ENCODE results near the gene OSTN. TPM values are rescaled to one million over a fixed set of nuclear protein-coding genes. Genes with fewer than 3 reads are reported as not detected.
"Not testable (repeated sequence)": the region's sequence is repeated elsewhere in the genome, so short reads cannot be mapped to it uniquely, and the experiment has no call there.

Gene OSTN
- total and polyA plus RNA-seq, 4 donors, result 2.0 TPM; not detected in 3

DNA sequence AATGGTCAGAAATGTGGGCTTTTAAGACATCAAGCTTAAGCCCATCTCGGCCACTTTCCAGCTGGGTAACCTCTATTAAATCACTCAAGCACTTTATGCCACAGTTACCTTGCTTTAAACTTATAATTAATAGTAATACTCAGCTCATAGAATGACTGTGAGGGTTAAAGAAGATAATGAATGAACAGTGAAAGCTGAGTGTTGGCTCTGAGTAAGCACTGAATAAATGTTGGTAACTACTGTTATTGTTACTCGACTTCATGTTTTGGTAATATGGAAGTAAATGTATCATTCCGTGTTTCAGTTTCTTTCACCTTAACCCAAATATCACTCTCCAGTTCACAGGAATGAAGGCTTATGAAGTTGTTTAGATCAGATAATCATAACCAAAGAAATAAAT is 23.9 kb upstream of the OSTN start:
- ATAC-seq (ENCODE audit: low FRiP score) (no peak), DNase-seq (no peak)
- Histone ChIP-seq H3K27ac (ENCODE audit: low read depth in 1 of 2, low read length in 2 of 2) (no peak overlapping the region), H3K9me3 (ENCODE audit: control insufficient read depth, low read length) (no peaks in the 10 kb centered on the region), H3K27me3 (ENCODE audit: control insufficient read depth in 1 of 2, insufficient read depth in 2 of 2, low read length in 1 of 2) (no peaks in the 10 kb centered on the region), H3K4me3 (ENCODE audit: low read length in 2 of 2) (no peak overlapping the region), H3K4me1 (ENCODE audit: control insufficient read depth in 1 of 2, insufficient read depth in 2 of 2, low read length in 2 of 2) (no peaks in the 10 kb centered on the region), H3K36me3 (ENCODE audit: control insufficient read depth in 1 of 2, insufficient read depth in 2 of 2, low read length in 1 of 2) (no peaks in the 10 kb centered on the region)
- intact Hi-C loops (cut with DNase I), result no loop called here
- WGBS, 2 donors, result 3 to 36% methylated on average over 3 of the region's 3 CpGs

- H3K36me3 ChIP-seq (ENCODE audit: control insufficient read depth in 1 of 2, insufficient read depth in 2 of 2, low read length in 1 of 2), result no peaks in the 10 kb centered on the region
- H3K27me3 ChIP-seq (ENCODE audit: control insufficient read depth in 1 of 2, insufficient read depth in 2 of 2, low read length in 1 of 2), result no peaks in the 10 kb centered on the region
- ATAC-seq (ENCODE audit: low FRiP score), result no peak
- no peaks in the 10 kb centered on the region for H3K9me3 ChIP-seq (ENCODE audit: control insufficient read depth, low read length)
- no peaks in the 10 kb centered on the region for H3K4me1 ChIP-seq (ENCODE audit: control insufficient read depth in 1 of 2, insufficient read depth in 2 of 2, low read length in 2 of 2)
- WGBS, 2 donors, result 55 to 67% methylated on average over 3 of the region's 3 CpGs
- H3K27ac ChIP-seq (ENCODE audit: low read depth in 1 of 2, low read length in 2 of 2), result no peak overlapping the region
- intact Hi-C loops (cut with DNase I), result no loop called here
- H3K4me3 ChIP-seq (ENCODE audit: low read length in 2 of 2), result no peak overlapping the region
- no peak for DNase-seq
Observed at GRCh38 chr3:191176038-191176785, 22.8 kb upstream of the OSTN start.

- H3K9me3 ChIP-seq (ENCODE audit: control insufficient read depth, low read length); H3K27me3 ChIP-seq (ENCODE audit: control insufficient read depth in 1 of 2, insufficient read depth in 2 of 2, low read length in 1 of 2); H3K27ac ChIP-seq (ENCODE audit: low read depth in 1 of 2, low read length in 2 of 2); DNase-seq; H3K4me3 ChIP-seq (ENCODE audit: low read length in 2 of 2); ATAC-seq (ENCODE audit: low FRiP score); H3K4me1 ChIP-seq (ENCODE audit: control insufficient read depth in 1 of 2, insufficient read depth in 2 of 2, low read length in 2 of 2); intact Hi-C loops (cut with DNase I); H3K36me3 ChIP-seq (ENCODE audit: control insufficient read depth in 1 of 2, insufficient read depth in 2 of 2, low read length in 1 of 2): not testable (repeated sequence)
- 89 to 95% methylated on average over 9 of the region's 9 CpGs for WGBS, 2 donors
Observed at GRCh38 chr3:191185382-191185781, 13.7 kb upstream of the OSTN start.

- ATAC-seq (ENCODE audit: low FRiP score); H3K27ac ChIP-seq (ENCODE audit: low read depth in 1 of 2, low read length in 2 of 2); H3K9me3 ChIP-seq (ENCODE audit: control insufficient read depth, low read length); DNase-seq; H3K4me1 ChIP-seq (ENCODE audit: control insufficient read depth in 1 of 2, insufficient read depth in 2 of 2, low read length in 2 of 2); H3K27me3 ChIP-seq (ENCODE audit: control insufficient read depth in 1 of 2, insufficient read depth in 2 of 2, low read length in 1 of 2); H3K4me3 ChIP-seq (ENCODE audit: low read length in 2 of 2); H3K36me3 ChIP-seq (ENCODE audit: control insufficient read depth in 1 of 2, insufficient read depth in 2 of 2, low read length in 1 of 2); intact Hi-C loops (cut with DNase I): not testable (repeated sequence)
- 88 to 89% methylated on average over 5 of the region's 5 CpGs for WGBS, 2 donors
Observed at GRCh38 chr3:191188246-191188645, 10.8 kb upstream of the OSTN start.

- H3K36me3 ChIP-seq (ENCODE audit: control insufficient read depth in 1 of 2, insufficient read depth in 2 of 2, low read length in 1 of 2); ATAC-seq (ENCODE audit: low FRiP score); H3K27ac ChIP-seq (ENCODE audit: low read depth in 1 of 2, low read length in 2 of 2); H3K4me3 ChIP-seq (ENCODE audit: low read length in 2 of 2); H3K4me1 ChIP-seq (ENCODE audit: control insufficient read depth in 1 of 2, insufficient read depth in 2 of 2, low read length in 2 of 2); DNase-seq; intact Hi-C loops (cut with DNase I); H3K9me3 ChIP-seq (ENCODE audit: control insufficient read depth, low read length); H3K27me3 ChIP-seq (ENCODE audit: control insufficient read depth in 1 of 2, insufficient read depth in 2 of 2, low read length in 1 of 2): not testable (repeated sequence)
- 85 to 95% methylated on average over 4 of the region's 4 CpGs for WGBS, 2 donors
Observed at GRCh38 chr3:191192270-191192669, 6.8 kb upstream of the OSTN start.

- Histone ChIP-seq H3K4me3 (ENCODE audit: low read length in 2 of 2) (no peak overlapping the region), H3K27ac (ENCODE audit: low read depth in 1 of 2, low read length in 2 of 2) (no peak overlapping the region), H3K36me3 (ENCODE audit: control insufficient read depth in 1 of 2, insufficient read depth in 2 of 2, low read length in 1 of 2) (no peaks in the 10 kb centered on the region), H3K9me3 (ENCODE audit: control insufficient read depth, low read length) (peaks cover 2% of the 10 kb centered on the region), H3K27me3 (ENCODE audit: control insufficient read depth in 1 of 2, insufficient read depth in 2 of 2, low read length in 1 of 2) (no peaks in the 10 kb centered on the region), H3K4me1 (ENCODE audit: control insufficient read depth in 1 of 2, insufficient read depth in 2 of 2, low read length in 2 of 2) (no peaks in the 10 kb centered on the region)
- no peak for ATAC-seq (ENCODE audit: low FRiP score)
- intact Hi-C loops (cut with DNase I), result no loop called here
- no peak for DNase-seq
Observed at GRCh38 chr3:191192941-191193340, 6.1 kb upstream of the OSTN start.

DNA sequence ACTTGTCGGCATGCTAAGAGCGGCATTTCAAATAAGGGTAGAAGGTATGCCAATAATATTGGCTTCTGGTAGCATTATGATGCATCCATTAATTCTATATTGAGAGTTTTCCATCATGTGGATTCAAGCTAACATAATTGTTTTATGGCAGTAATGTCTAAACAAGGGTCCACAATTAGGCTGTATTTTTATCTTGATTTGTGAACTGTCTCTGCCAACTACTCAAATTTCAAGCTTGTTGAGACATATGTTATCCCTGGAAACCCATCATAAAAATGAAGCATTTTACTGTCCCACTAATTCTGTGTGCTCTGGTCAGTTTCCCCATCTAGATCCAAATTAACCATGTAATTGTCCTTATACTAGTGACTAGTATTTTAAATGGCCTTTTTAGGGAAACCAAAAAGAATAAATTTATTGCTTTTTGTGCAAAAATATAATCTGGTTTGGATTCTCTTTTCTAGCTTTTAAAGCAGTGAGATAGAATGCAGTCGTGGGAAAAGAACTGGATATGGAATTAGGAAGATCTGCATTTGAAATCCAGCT is 1.2 kb upstream of the OSTN start:
- H3K27ac ChIP-seq (ENCODE audit: low read depth in 1 of 2, low read length in 2 of 2), result no peak overlapping the region
- ATAC-seq (ENCODE audit: low FRiP score) (no peak), DNase-seq (no peak)
- intact Hi-C loops (cut with DNase I), result no loop called here
- 79 to 89% methylated on average over 3 of the region's 3 CpGs for WGBS, 2 donors
- H3K36me3 ChIP-seq (ENCODE audit: control insufficient read depth in 1 of 2, insufficient read depth in 2 of 2, low read length in 1 of 2), result no peaks in the 10 kb centered on the region
- H3K4me3 ChIP-seq (ENCODE audit: low read length in 2 of 2), result no peak overlapping the region
- no peaks in the 10 kb centered on the region for H3K9me3 ChIP-seq (ENCODE audit: control insufficient read depth, low read length)
- no peaks in the 10 kb centered on the region for H3K4me1 ChIP-seq (ENCODE audit: control insufficient read depth in 1 of 2, insufficient read depth in 2 of 2, low read length in 2 of 2)
- no peaks in the 10 kb centered on the region for H3K27me3 ChIP-seq (ENCODE audit: control insufficient read depth in 1 of 2, insufficient read depth in 2 of 2, low read length in 1 of 2)

- Histone ChIP-seq H3K27ac (ENCODE audit: low read depth in 1 of 2, low read length in 2 of 2) (no peak overlapping the region), H3K36me3 (ENCODE audit: control insufficient read depth in 1 of 2, insufficient read depth in 2 of 2, low read length in 1 of 2) (no peaks in the 10 kb centered on the region), H3K9me3 (ENCODE audit: control insufficient read depth, low read length) (no peaks in the 10 kb centered on the region), H3K27me3 (ENCODE audit: control insufficient read depth in 1 of 2, insufficient read depth in 2 of 2, low read length in 1 of 2) (no peaks in the 10 kb centered on the region), H3K4me3 (ENCODE audit: low read length in 2 of 2) (no peak overlapping the region), H3K4me1 (ENCODE audit: control insufficient read depth in 1 of 2, insufficient read depth in 2 of 2, low read length in 2 of 2) (no peaks in the 10 kb centered on the region)
- DNase-seq (no peak), ATAC-seq (ENCODE audit: low FRiP score) (no peak)
- intact Hi-C loops (cut with DNase I), result no loop called here
- 36 to 37% methylated on average over 5 of the region's 5 CpGs for WGBS, 2 donors
Observed at GRCh38 chr3:191198480-191198879, 561 bp upstream of the OSTN start.

DNA sequence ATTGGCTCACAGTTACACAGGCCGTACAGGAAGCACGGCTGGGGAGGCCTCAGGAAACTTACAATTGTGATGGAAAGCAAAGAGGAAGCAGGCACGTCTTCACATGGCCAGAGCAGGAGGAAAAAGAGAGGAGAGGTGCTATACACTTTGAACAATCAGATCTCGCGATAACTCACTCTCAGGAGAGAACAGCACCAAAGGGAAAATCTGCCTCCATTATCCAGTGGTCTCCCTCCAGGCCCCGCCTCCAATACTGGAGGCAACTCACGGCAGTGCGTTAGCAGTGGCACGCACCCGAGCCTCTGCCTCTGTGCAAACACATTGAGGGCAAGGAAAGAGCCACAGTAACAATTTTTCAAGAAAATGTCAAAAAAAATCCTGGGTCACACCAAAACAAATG is 11.0 kb downstream of the OSTN start:
- WGBS, 2 donors, result 89 to 91% methylated on average over 10 of the region's 10 CpGs
- intact Hi-C loops (cut with DNase I), result no loop called here

More for the DNA sequence above, 11.0 kb downstream of the OSTN start:
- peaks cover 0 to 2% of the 10 kb centered on the region in 2 donors for H3K27me3 ChIP-seq (ENCODE audit: control insufficient read depth in 1 of 2, insufficient read depth in 2 of 2, low read length in 1 of 2)
- H3K4me3 ChIP-seq (ENCODE audit: low read length in 2 of 2), result no peak overlapping the region
- no peaks in the 10 kb centered on the region for H3K36me3 ChIP-seq (ENCODE audit: control insufficient read depth in 1 of 2, insufficient read depth in 2 of 2, low read length in 1 of 2)
- ATAC-seq (ENCODE audit: low FRiP score) (no peak), DNase-seq (no peak)
- H3K9me3 ChIP-seq (ENCODE audit: control insufficient read depth, low read length), result no peaks in the 10 kb centered on the region
- H3K4me1 ChIP-seq (ENCODE audit: control insufficient read depth in 1 of 2, insufficient read depth in 2 of 2, low read length in 2 of 2), result no peaks in the 10 kb centered on the region
- H3K27ac ChIP-seq (ENCODE audit: low read depth in 1 of 2, low read length in 2 of 2), result no peak overlapping the region
